Fibroblast of skin of left quadriceps (primary cell): ENCODE results near the gene EHD1.

Source experiments
- DNase-seq, 2 experiments: peaks; one replicate each; pipeline ENCODE4 v3.0.0-alpha.2; 2013; ENCODE audit warnings: low read depth in 2 of 2

Gene EHD1

GRCh38 chr11:64842851-64843685 lies 35.4 kb downstream of the EHD1 start:
- no peak for DNase-seq

- DNase-seq: no peak
Measured at GRCh38 chr11:64842366-64842759, 36.1 kb downstream of the EHD1 start.

GRCh38 chr11:64841592-64842365 lies 36.6 kb downstream of the EHD1 start:
- DNase-seq: no peak

- no peak for DNase-seq
Measured at GRCh38 chr11:64839887-64840782, 38.3 kb downstream of the EHD1 start.

- no peak for DNase-seq
Measured at GRCh38 chr11:64839335-64839734, 39.1 kb downstream of the EHD1 start.

- no peak for DNase-seq
Measured at GRCh38 chr11:64838600-64839334, 39.7 kb downstream of the EHD1 start.

- DNase-seq: no peak
Measured at GRCh38 chr11:64837887-64838351, 40.5 kb downstream of the EHD1 start.

- DNase-seq: no peak
Measured at GRCh38 chr11:64836448-64837072, 41.9 kb downstream of the EHD1 start.

GRCh38 chr11:64835616-64836447 lies 42.6 kb downstream of the EHD1 start:
- DNase-seq: no peak

GRCh38 chr11:64834723-64835615 lies 43.5 kb downstream of the EHD1 start:
- no peak for DNase-seq

- no peak for DNase-seq
Measured at GRCh38 chr11:64834031-64834722, 44.2 kb downstream of the EHD1 start.

GRCh38 chr11:64833509-64833908 lies 44.9 kb downstream of the EHD1 start:
- no peak for DNase-seq

GRCh38 chr11:64833198-64833502 lies 45.3 kb downstream of the EHD1 start:
- no peak for DNase-seq

- no peak for DNase-seq
Measured at GRCh38 chr11:64832467-64833197, 45.8 kb downstream of the EHD1 start.

GRCh38 chr11:64831411-64831891 lies 47.0 kb downstream of the EHD1 start:
- DNase-seq: no peak

GRCh38 chr11:64829536-64830251 lies 48.7 kb downstream of the EHD1 start:
- DNase-seq: no peak

- no peak for DNase-seq
Measured at GRCh38 chr11:64827451-64827839, 51.0 kb downstream of the EHD1 start.
